Esophagus squamous epithelium (tissue), 5 donors: ENCODE results near the gene SMIM28. TPM values are rescaled to one million over a fixed set of nuclear protein-coding genes. Genes with fewer than 3 reads are reported as not detected.
A peak's percentile ranks its signal among the peaks of the same experiment; 100 is the strongest.

ENCODE experiments used
- DNase-seq: peaks from one replicate; lab custom pipeline; 2025; lab: John Stamatoyannopoulos, UW
- H3K27ac ChIP-seq, 4 donors: fragments of 200-600 bp; sonication (generic); one replicate each; pipeline ENCODE4 v1.5.1; 2016 to 2019; ENCODE audit warnings: mild to moderate bottlenecking in 1 of 4
- H3K27me3 ChIP-seq, 4 donors: fragments of 200-600 bp; sonication (generic); 1 replicate in 3 of 4; 2 replicates in 1 of 4; pipeline versions ENCODE4 v1.5.1 to v1.6.0; 2017 to 2021; ENCODE audit warnings: antibody characterized with exemption in 1 of 4
- H3K36me3 ChIP-seq, 3 donors: fragments of 200-600 bp; sonication (generic); one replicate each; pipeline ENCODE4 v1.5.1; 2016 to 2019
- H3K4me1 ChIP-seq, 3 donors: fragments of 200-600 bp; sonication (generic); one replicate each; pipeline ENCODE4 v1.5.1; 2017 to 2019
- H3K4me3 ChIP-seq, 4 donors: fragments of 200-600 bp; sonication (generic); 1 replicate in 3 of 4; 2 replicates in 1 of 4; pipeline ENCODE4 v1.5.1; 2016 to 2019; ENCODE audit warnings: mild to moderate bottlenecking in 2 of 4, moderate library complexity in 1 of 4
- H3K9me3 ChIP-seq, 3 donors: fragments of 200-600 bp; sonication (generic); one replicate each; pipeline ENCODE4 v1.5.1; 2016 to 2019
- POLR2A ChIP-seq, 4 donors: fragments of 450-650 bp; IDR thresholded peaks; one replicate each; pipeline ENCODE4 v1.6.1; 2017; ENCODE audit warnings: antibody characterized with exemption in 4 of 4, mild to moderate bottlenecking in 4 of 4, moderate library complexity in 3 of 4
- WGBS, 2 donors: methylation state at CpG; one replicate each; pipeline ENCODE4 v1.1.5; 2018; 5-methylcytosine and 5-hydroxymethylcytosine counted together
- intact Hi-C: fragments of 100-400 bp; cut with DNase I; formaldehyde crosslinking; loops from one replicate; pipeline ENCODE4 v1.15.0; 2022
- total RNA-seq, 4 donors: library from RNA; depleted of rRNA; stranded (reverse); fragments of >200 nt; gene quantifications; one replicate each; pipeline ENCODE4 v1.1.0, GENCODE V29; 2016
- TF ChIP-seq, protein P1 (sequence below), 6 experiments: fragments of 450-650 bp in 4 of 6; fragments of 200-600 bp in 2 of 6; sonication (generic) in 2 of 6; IDR thresholded peaks; one replicate each; pipeline ENCODE4 v1.5.1; 2016 to 2019; ENCODE audit warnings: antibody characterized with exemption in 6 of 6, mild to moderate bottlenecking in 4 of 6, moderate library complexity in 4 of 6
- donor health status: DM: yes; HTN: yes; CAD: no.

The SMIM28 gene
- total RNA-seq, 4 donors from 2014 or later = not detected

DNA sequence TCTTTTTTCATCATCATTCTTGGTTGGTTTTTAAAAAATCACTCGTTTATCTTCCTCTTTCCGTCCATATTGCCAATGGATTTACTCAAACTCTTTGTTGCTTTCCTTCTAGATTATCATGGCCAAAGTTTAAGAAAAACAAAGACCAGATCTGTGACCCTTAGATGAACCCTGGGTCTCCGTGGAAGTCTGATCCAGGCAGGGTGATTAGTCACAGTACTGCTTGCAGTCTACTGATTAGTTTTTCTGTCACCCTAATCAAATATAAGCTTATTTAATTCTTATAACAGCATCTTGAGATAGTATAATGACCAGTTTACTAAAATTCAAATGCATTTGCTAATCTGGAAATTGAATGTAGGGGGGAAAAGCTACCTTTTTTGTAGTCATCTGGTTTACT, 6.0 kb upstream of the SMIM28 start:
- no peak for DNase-seq
- Histone ChIP-seq H3K4me3 (no peak overlapping the region), H3K36me3 (no peaks in the 10 kb centered on the region), H3K4me1 (no peaks in the 10 kb centered on the region), H3K9me3 (no peaks in the 10 kb centered on the region), H3K27ac (no peak overlapping the region), H3K27me3 (no peaks in the 10 kb centered on the region)
- intact Hi-C loops = no loop called here
- WGBS, 2 donors = 40 to 44% methylated on average over 3 of the region's 3 CpGs
- TF ChIP-seq, protein P1, sequence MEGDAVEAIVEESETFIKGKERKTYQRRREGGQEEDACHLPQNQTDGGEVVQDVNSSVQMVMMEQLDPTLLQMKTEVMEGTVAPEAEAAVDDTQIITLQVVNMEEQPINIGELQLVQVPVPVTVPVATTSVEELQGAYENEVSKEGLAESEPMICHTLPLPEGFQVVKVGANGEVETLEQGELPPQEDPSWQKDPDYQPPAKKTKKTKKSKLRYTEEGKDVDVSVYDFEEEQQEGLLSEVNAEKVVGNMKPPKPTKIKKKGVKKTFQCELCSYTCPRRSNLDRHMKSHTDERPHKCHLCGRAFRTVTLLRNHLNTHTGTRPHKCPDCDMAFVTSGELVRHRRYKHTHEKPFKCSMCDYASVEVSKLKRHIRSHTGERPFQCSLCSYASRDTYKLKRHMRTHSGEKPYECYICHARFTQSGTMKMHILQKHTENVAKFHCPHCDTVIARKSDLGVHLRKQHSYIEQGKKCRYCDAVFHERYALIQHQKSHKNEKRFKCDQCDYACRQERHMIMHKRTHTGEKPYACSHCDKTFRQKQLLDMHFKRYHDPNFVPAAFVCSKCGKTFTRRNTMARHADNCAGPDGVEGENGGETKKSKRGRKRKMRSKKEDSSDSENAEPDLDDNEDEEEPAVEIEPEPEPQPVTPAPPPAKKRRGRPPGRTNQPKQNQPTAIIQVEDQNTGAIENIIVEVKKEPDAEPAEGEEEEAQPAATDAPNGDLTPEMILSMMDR (IDR thresholded peaks at IDR 0.05) = no peak
- TF ChIP-seq POLR2A (IDR thresholded peaks at IDR 0.05) = no peak

DNA sequence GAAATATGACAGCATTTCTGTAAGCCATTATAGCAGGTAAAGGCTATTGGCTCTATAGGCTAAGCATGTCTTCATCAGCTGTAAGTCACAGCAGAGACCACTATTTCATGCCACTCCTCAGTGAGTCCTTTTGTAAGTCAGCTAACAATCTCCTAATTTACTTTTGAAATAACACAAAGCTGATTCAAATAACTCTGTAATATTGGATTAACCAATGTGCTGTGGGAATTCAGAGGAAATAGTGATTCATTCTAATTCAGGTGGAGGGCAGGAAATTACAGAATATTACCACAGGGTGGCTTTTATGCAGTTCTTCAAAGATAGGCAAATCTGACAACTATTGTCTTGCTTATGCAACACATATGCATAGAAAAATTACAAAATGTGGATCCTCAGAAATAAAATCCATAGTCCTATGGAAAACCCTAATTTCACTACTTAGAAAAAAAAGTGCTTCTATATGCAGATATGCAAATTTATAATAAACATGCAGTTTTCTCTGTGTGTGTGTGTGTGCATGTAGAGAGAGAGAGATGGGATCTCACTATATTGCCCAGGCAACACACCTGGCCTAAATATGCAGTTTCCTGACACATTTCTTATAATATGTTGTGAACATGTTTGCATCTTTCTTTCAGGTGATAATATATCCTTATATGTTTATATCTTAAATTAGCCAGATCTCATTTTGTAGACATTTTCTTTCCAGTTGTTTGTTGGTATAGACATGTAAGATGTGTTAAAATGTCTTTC, 4.8 kb upstream of the SMIM28 start:
- Histone ChIP-seq H3K27me3 (no peaks in the 10 kb centered on the region), H3K27ac (no peak overlapping the region), H3K9me3 (no peaks in the 10 kb centered on the region), H3K4me1 (no peaks in the 10 kb centered on the region), H3K36me3 (no peaks in the 10 kb centered on the region), H3K4me3 (no peak overlapping the region)
- no peak for DNase-seq
- intact Hi-C loops = no loop called here
- TF ChIP-seq POLR2A (IDR thresholded peaks at IDR 0.05) = no peak
- TF ChIP-seq, protein P1 (IDR thresholded peaks at IDR 0.05) = peak in 1 of 6 experiments; percentile 23

DNA sequence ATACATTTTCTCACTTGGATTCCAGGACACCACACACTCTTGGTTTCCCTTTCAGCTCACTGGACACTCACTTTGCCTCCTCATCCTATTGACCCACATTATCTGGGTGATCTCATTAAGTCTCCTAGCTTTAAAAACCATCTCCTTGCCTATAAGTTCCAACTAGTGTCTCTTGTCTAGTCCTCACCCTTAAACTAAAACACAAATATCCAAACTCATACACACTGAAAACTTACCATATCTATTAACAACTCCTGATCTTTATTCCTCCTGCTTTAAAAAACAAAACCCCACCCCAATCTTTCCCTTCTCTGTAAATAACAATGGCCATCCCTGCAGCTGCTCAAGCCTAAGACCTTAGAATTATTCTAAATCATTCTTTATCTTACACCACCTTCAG, 3.5 kb upstream of the SMIM28 start:
- Histone ChIP-seq H3K9me3 (no peaks in the 10 kb centered on the region), H3K4me1 (no peaks in the 10 kb centered on the region), H3K4me3 (no peak overlapping the region), H3K36me3 (no peaks in the 10 kb centered on the region), H3K27ac (no peak overlapping the region), H3K27me3 (no peaks in the 10 kb centered on the region)
- intact Hi-C loops = no loop called here
- no peak for TF ChIP-seq POLR2A (IDR thresholded peaks at IDR 0.05)
- TF ChIP-seq, protein P1 (IDR thresholded peaks at IDR 0.05) = no peak
- no peak for DNase-seq

DNA sequence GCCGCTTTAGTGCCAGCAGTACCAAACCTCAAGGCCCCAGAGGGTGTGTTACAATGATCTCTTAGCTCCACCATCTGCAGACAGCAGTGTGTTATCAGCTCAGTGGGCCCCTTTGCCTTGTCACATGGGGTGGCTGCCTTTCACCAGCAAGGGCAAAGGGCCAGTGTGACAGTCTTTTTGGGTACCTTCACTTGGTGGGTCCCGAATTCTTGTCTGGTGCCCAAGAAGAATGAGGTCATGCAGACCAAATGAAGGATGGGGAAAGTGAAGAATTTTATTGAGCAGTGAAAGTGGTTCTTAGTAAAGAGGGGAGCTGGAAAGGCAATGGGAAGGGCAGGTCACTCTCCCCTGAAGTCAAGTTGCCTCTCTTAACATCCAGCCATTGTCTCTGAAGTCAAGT, 2.9 kb upstream of the SMIM28 start:
- DNase-seq = no peak
- intact Hi-C loops = no loop called here
- 80 to 90% methylated on average over 1 of the region's 2 CpGs for WGBS, 2 donors
- H3K9me3 ChIP-seq = no peaks in the 10 kb centered on the region
- H3K27ac ChIP-seq = no peak overlapping the region
- no peaks in the 10 kb centered on the region for H3K27me3 ChIP-seq
- TF ChIP-seq, protein P1 (IDR thresholded peaks at IDR 0.05) = no peak
- TF ChIP-seq POLR2A (IDR thresholded peaks at IDR 0.05) = no peak
- H3K4me3 ChIP-seq = no peak overlapping the region
- H3K4me1 ChIP-seq = no peaks in the 10 kb centered on the region
- H3K36me3 ChIP-seq = no peaks in the 10 kb centered on the region

DNA sequence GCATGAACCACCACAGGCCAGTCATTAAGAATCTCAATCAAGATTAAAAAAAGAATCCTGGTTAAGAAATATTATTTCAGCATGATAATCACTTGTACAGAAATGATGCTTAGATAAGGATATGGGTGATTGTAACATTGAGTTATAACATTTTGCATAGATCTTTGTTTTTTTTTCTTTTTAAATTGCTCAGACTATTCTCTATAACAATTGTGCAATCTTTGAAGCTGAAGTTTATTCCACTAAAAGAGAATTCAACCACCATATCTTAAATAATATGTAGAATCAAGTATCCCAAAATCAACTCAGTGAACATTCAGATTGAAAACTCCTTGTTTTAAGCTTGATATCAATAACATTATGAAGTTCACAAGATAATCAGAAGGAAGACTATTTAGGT, 663 bp upstream of the SMIM28 start:
- Histone ChIP-seq H3K4me1 (no peaks in the 10 kb centered on the region), H3K9me3 (no peaks in the 10 kb centered on the region), H3K36me3 (no peaks in the 10 kb centered on the region), H3K4me3 (no peak overlapping the region), H3K27ac (no peak overlapping the region), H3K27me3 (no peaks in the 10 kb centered on the region)
- DNase-seq = no peak
- TF ChIP-seq, protein P1 (IDR thresholded peaks at IDR 0.05) = no peak
- TF ChIP-seq POLR2A (IDR thresholded peaks at IDR 0.05) = no peak
- intact Hi-C loops = no loop called here
